Testis (tissue), 3 donors: Measurements from ENCODE around the gene GRK5. TPM values are rescaled to one million over a fixed set of nuclear protein-coding genes. Genes with fewer than 3 reads are reported as not detected.

Experiments used
- DNase-seq: peaks from one replicate; pipeline ENCODE4 v3.0.0-alpha.2; 2019
- H3K27ac ChIP-seq, 2 donors: fragments of 200-600 bp; sonication (generic); one replicate each; pipeline ENCODE4 v1.5.1; 2019
- H3K27me3 ChIP-seq: fragments of 200-600 bp; sonication (generic); one replicate; pipeline ENCODE4 v1.5.1; 2019
- H3K36me3 ChIP-seq: fragments of 200-600 bp; sonication (generic); one replicate; pipeline ENCODE4 v1.5.1; 2017; ENCODE audit warnings: low read depth; ENCODE audit errors: missing control alignments
- H3K4me1 ChIP-seq: fragments of 200-600 bp; sonication (generic); one replicate; pipeline ENCODE4 v1.5.1; 2019
- H3K4me3 ChIP-seq, 2 donors: fragments of 200-600 bp; sonication (generic); one replicate each; pipeline ENCODE4 v1.5.1; 2017 to 2019
- H3K9me3 ChIP-seq: fragments of 200-600 bp; sonication (generic); one replicate; pipeline ENCODE4 v1.5.1; 2017
- CTCF ChIP-seq, 3 experiments: fragments of 450-650 bp in 2 of 3; fragments of 200-600 bp in 1 of 3; sonication (generic) in 1 of 3; IDR thresholded peaks; one replicate each; pipeline ENCODE4 v1.5.1; 2016 to 2019; ENCODE audit warnings: antibody characterized with exemption in 3 of 3, mild to moderate bottlenecking in 2 of 3, moderate library complexity in 1 of 3
- POLR2A ChIP-seq: fragments of 450-650 bp; IDR thresholded peaks from one replicate; pipeline ENCODE4 v1.6.1; 2017; ENCODE audit warnings: antibody characterized with exemption, mild to moderate bottlenecking, moderate library complexity
- WGBS, 2 donors: methylation state at CpG; one replicate each; pipeline ENCODE4 v1.1.5; 2018; 5-methylcytosine and 5-hydroxymethylcytosine counted together
- intact Hi-C: fragments of 100-400 bp; cut with DNase I; formaldehyde crosslinking; loops from one replicate; pipeline ENCODE4 v1.15.1; 2023; ENCODE audit warnings: low total_unique reads
- polyA plus RNA-seq: library from polyadenylated mRNA; stranded (reverse); fragments of 350-450 nt; fragmentation: Illumina TruSeq; extraction: RNeasy Lipid Tissue Mini Kit (QIAGEN cat#74804); gene quantifications from one replicate; pipeline ENCODE4 v1.2.3, GENCODE V29; 2014; ENCODE audit warnings: low read depth, low replicate concordance; ENCODE audit not compliant: insufficient read depth
- total RNA-seq, 2 donors: library from RNA; depleted of rRNA; stranded (reverse); fragments of >200 nt; gene quantifications; one replicate each; pipeline ENCODE4 v1.2.3, GENCODE V29; 2016

GRK5 gene
- total and polyA plus RNA-seq, 3 donors from 2014 or later = 4.5 to 10.3 (median 5.5) TPM

- no peaks in the 10 kb centered on the region for H3K9me3 ChIP-seq
- no peak for TF ChIP-seq POLR2A
- TF ChIP-seq CTCF (IDR thresholded peaks at IDR 0.05) = no peak
- intact Hi-C loops = no loop called here
- H3K36me3 ChIP-seq = no peaks in the 10 kb centered on the region
- H3K27ac ChIP-seq = no peak overlapping the region
- WGBS, 2 donors = 89 to 98% methylated on average over 4 of the region's 4 CpGs
- DNase-seq = no peak
- H3K4me3 ChIP-seq = no peak overlapping the region
- peaks cover 26% of the 10 kb centered on the region for H3K4me1 ChIP-seq
- H3K27me3 ChIP-seq = no peaks in the 10 kb centered on the region
Measured at GRCh38 chr10:119248681-119249080, 41.3 kb downstream of the GRK5 start.

DNA sequence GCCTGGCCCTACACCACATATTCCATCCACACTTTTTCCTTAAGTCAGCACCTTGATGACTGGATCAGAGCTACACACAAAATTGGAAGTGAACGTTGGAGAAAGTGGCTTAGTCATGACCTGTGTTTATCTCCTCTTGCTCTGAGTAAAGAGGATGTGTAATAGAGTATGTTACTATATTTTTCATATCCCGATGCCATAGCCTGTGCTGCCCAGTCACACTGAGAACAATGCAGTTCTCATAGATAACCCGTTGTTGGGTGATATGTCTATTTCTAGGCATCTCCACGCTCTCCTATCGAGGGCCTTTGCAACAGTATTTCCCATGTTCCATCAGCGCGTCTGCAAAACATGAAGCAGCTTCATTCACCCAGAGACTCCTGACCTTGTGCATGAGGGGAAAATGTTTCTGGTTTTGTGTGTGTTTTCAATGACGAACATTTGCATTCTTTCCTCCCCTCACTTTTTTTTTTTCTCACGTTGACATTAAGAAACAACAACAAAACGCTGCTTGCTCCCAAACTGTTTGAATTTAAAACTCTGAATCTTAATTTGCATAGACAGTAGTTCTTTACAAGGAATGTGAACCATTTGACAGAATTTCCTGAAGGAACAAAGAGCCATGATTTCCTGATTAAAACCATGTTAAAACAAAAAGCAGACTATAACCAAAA, 43.4 kb downstream of the GRK5 start:
- Histone ChIP-seq H3K4me3 (no peak overlapping the region), H3K4me1 (peaks cover 27% of the 10 kb centered on the region), H3K27ac (peak overlapping the region in 1 of 2 donors; percentile 68), H3K27me3 (no peaks in the 10 kb centered on the region), H3K9me3 (no peaks in the 10 kb centered on the region), H3K36me3 (no peaks in the 10 kb centered on the region)
- intact Hi-C loops = no loop called here
- 40 to 52% methylated on average over 10 of the region's 10 CpGs for WGBS, 2 donors
- no peak for TF ChIP-seq CTCF (IDR thresholded peaks at IDR 0.05)
- TF ChIP-seq POLR2A = no peak
- DNase-seq = peak; percentile 26

DNA sequence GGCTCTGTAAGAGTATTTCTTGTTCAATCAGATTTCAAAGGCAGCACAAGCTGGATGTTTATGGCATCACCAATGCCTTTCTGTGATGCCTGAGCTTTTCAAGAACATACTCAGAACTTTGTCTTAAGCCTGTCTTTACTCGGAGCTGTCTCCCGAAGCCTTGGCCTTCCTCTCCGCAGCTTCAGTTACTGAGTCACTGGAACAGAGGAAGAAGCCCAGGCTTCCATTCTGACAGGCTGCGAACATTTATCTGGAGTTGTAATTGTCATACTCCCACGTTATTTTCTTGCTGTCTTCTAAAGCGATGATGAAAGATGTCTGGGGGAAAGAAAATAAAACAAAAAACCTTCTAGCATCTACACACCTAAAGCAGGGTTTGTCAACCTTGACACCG, 43.9 kb downstream of the GRK5 start:
- no peaks in the 10 kb centered on the region for H3K27me3 ChIP-seq
- DNase-seq = no peak
- H3K27ac ChIP-seq = peak overlapping the region in 1 of 2 donors; percentile 68
- peaks cover 27% of the 10 kb centered on the region for H3K4me1 ChIP-seq
- H3K36me3 ChIP-seq = no peaks in the 10 kb centered on the region
- no peaks in the 10 kb centered on the region for H3K9me3 ChIP-seq
- H3K4me3 ChIP-seq = no peak overlapping the region
- 55 to 79% methylated on average over 7 of the region's 7 CpGs for WGBS, 2 donors
- no peak for TF ChIP-seq POLR2A
- TF ChIP-seq CTCF (IDR thresholded peaks at IDR 0.05) = no peak
- intact Hi-C loops = no loop called here

GRCh38 chr10:119252051-119252465, 44.7 kb downstream of the GRK5 start:
- no peak for TF ChIP-seq POLR2A
- TF ChIP-seq CTCF (IDR thresholded peaks at IDR 0.05) = no peak
- H3K36me3 ChIP-seq = no peaks in the 10 kb centered on the region
- no peak overlapping the region for H3K4me3 ChIP-seq
- H3K4me1 ChIP-seq = peaks cover 27% of the 10 kb centered on the region
- no peaks in the 10 kb centered on the region for H3K27me3 ChIP-seq
- DNase-seq = no peak
- H3K27ac ChIP-seq = peak overlapping the region in 1 of 2 donors; percentile 91
- no peaks in the 10 kb centered on the region for H3K9me3 ChIP-seq
- intact Hi-C loops = no loop called here
- WGBS, 2 donors = 93 to 98% methylated on average over 3 to 8 of the region's 8 CpGs
